GM23338 (cell line): ENCODE results near the gene SPECC1L.

Source experiments
- POLR2AphosphoS5 ChIP-seq: IDR thresholded peaks from 2 replicates; pipeline ENCODE4 v1.6.1; 2016; ENCODE audit warnings: antibody characterized with exemption, low read depth
- ZNF331 ChIP-seq: fragments of 250-450 bp; sonication (Bioruptor Pico); IDR thresholded peaks from 2 replicates; pipeline ENCODE4 v1.5.0; 2020; ENCODE audit warnings: low read depth, mild to moderate bottlenecking, moderate library complexity
- TF ChIP-seq, protein P1 (sequence below), 2 experiments: fragments of 200-600 bp in 1 of 2; sonication (generic) in 1 of 2; conservative IDR thresholded peaks; 2 replicates each; pipeline versions ENCODE4 v1.5.1 to v1.6.1; 2016 to 2017; ENCODE audit warnings: antibody characterized with exemption in 2 of 2, low read depth in 2 of 2, mild to moderate bottlenecking in 2 of 2, moderate library complexity in 1 of 2
- TF ChIP-seq, protein P2 (sequence below): IDR thresholded peaks from one replicate; pipeline ENCODE4 v1.6.1; 2018; ENCODE audit warnings: antibody characterized with exemption; ENCODE audit not compliant: unreplicated experiment

DNA sequence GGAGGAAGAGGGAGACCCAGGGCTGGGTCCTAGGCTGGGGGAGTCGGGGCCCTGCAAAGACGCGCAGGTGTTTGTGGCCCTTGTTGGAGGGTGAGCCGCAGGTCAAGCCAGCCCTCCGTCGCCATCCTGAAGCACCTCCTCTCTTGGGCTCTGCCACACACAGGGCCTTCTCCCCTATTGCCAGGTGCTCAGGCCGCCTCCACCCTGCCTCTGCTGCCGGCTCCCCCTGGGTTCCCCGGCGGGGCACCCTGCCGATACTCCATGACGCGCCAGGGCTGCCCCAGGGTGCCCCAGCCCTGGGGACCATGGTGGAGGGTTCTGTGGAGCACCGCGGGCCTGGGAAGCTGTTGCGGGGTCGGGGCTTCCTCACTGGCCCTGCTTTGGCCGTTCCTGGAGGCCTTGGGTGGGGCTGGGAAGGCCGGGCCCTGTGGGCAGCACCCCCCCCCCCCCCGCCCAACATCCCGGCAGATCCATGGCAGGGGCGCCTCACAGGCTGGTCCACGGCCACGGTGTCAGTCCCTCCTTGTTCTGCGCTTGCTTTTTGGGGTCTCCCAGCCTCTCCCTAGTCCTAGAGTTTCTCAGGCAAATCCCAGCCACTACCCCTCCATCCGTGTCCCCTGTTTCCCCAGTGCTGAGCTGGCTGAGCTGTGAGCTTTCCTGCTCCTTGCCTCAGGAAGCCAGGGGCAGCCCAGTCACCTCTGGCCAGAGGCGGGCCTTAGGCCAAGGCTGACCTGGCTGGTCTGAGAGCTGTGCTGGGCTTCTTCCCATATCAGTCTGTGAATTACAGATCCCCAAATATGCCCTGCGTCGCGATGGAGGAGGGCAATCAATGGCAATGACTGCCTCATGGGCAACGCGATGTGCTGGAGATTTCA is 154.5 kb downstream of the SPECC1L start:
- TF ChIP-seq, protein P1, sequence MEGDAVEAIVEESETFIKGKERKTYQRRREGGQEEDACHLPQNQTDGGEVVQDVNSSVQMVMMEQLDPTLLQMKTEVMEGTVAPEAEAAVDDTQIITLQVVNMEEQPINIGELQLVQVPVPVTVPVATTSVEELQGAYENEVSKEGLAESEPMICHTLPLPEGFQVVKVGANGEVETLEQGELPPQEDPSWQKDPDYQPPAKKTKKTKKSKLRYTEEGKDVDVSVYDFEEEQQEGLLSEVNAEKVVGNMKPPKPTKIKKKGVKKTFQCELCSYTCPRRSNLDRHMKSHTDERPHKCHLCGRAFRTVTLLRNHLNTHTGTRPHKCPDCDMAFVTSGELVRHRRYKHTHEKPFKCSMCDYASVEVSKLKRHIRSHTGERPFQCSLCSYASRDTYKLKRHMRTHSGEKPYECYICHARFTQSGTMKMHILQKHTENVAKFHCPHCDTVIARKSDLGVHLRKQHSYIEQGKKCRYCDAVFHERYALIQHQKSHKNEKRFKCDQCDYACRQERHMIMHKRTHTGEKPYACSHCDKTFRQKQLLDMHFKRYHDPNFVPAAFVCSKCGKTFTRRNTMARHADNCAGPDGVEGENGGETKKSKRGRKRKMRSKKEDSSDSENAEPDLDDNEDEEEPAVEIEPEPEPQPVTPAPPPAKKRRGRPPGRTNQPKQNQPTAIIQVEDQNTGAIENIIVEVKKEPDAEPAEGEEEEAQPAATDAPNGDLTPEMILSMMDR (conservative IDR thresholded peaks at IDR 0.05; ENCODE audit: low read depth in 2 of 2): no peak
- TF ChIP-seq, protein P2, sequence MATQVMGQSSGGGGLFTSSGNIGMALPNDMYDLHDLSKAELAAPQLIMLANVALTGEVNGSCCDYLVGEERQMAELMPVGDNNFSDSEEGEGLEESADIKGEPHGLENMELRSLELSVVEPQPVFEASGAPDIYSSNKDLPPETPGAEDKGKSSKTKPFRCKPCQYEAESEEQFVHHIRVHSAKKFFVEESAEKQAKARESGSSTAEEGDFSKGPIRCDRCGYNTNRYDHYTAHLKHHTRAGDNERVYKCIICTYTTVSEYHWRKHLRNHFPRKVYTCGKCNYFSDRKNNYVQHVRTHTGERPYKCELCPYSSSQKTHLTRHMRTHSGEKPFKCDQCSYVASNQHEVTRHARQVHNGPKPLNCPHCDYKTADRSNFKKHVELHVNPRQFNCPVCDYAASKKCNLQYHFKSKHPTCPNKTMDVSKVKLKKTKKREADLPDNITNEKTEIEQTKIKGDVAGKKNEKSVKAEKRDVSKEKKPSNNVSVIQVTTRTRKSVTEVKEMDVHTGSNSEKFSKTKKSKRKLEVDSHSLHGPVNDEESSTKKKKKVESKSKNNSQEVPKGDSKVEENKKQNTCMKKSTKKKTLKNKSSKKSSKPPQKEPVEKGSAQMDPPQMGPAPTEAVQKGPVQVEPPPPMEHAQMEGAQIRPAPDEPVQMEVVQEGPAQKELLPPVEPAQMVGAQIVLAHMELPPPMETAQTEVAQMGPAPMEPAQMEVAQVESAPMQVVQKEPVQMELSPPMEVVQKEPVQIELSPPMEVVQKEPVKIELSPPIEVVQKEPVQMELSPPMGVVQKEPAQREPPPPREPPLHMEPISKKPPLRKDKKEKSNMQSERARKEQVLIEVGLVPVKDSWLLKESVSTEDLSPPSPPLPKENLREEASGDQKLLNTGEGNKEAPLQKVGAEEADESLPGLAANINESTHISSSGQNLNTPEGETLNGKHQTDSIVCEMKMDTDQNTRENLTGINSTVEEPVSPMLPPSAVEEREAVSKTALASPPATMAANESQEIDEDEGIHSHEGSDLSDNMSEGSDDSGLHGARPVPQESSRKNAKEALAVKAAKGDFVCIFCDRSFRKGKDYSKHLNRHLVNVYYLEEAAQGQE: no peak
- no peak for TF ChIP-seq POLR2AphosphoS5
- no peak for TF ChIP-seq ZNF331 (CRISPR knock-in tag)
